Keratinocyte (primary cell): ENCODE data around the gene STARD8.

ENCODE experiments used
- CTCF ChIP-seq, 3 experiments: IDR thresholded peaks in 1 of 3; conservative IDR thresholded peaks in 1 of 3; optimal IDR thresholded peaks in 1 of 3; 2 replicates in 2 of 3; 3 replicates in 1 of 3; pipeline versions ENCODE3 to v1.5.1; 2011; ENCODE audit warnings: low read length in 3 of 3, mild to moderate bottlenecking in 3 of 3, moderate library complexity in 2 of 3, control low read depth in 1 of 3, inconsistent platforms in 1 of 3; ENCODE audit not compliant: insufficient read depth in 2 of 3; ENCODE audit errors: extremely low read depth in 1 of 3
- EZH2 ChIP-seq: IDR thresholded peaks from one replicate; pipeline ENCODE4 v1.6.1; 2012; ENCODE audit warnings: inconsistent platforms, mild to moderate bottlenecking, low read length, moderate library complexity

- TF ChIP-seq CTCF (optimal IDR thresholded peaks at IDR 0.05 in 1 of 3, IDR thresholded peaks at IDR 0.05 in 1 of 3, conservative IDR thresholded peaks at IDR 0.05 in 1 of 3; ENCODE audit: extremely low read depth in 1 of 3, insufficient read depth in 2 of 3, low read length in 3 of 3) (no peak), EZH2 (no peak)
Measured at GRCh38 chrX:68684291-68684918, 36.9 kb downstream of the STARD8 start.
